HG03066 (cell line): ENCODE data around the gene GUCY1A2.
A peak's percentile ranks its signal among the peaks of the same experiment; 100 is the strongest.

Experiments
- ATAC-seq: cut with Tn5 transposase; IDR thresholded peaks from one replicate; pipeline ENCODE4 v1.9.1; 2021; ENCODE audit warnings: low read depth; ENCODE audit not compliant: unreplicated experiment

GUCY1A2 gene

DNA sequence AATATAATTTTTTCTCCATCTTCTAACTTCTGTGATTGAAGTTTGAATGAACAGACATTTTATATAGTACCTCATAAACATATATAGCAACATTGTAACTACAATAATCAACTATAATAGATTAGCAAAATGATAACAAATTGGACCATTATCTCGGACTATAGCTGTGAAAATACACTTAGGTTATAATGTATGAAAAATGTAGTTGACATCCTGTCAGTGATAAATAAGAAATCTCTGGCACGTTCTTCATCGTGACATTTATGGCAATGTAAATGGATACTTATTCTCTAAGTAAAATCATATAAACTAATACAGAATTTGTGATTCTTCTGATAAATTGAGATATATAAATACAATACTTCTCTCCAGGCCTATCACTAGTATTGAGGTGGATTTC, 333.3 kb downstream of the GUCY1A2 start:
- ATAC-seq: no peak

- ATAC-seq: peak; percentile 64
Observed at GRCh38 chr11:106683435-106683834, 334.8 kb downstream of the GUCY1A2 start.

- no peak for ATAC-seq
Observed at GRCh38 chr11:106681435-106681834, 336.8 kb downstream of the GUCY1A2 start.

GRCh38 chr11:106679581-106679980, 338.7 kb downstream of the GUCY1A2 start:
- no peak for ATAC-seq

DNA sequence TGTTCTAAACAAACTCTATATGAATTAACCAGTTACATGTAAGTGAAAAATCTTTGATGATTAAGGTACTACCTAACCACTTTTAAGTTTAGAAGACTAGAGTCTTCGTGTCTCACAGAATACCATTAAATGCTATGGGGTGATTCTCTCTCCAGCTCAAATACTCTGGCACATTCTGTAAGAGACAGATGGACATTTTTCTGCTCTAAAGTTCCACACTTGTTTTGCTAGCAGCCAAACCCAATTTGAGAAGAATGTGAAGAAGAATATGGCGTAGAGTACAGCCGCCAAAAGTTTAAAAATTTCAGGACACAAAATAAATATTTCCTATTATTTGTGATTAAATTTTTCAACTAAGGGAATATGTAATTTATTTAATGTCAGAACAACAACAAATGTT, 339.1 kb downstream of the GUCY1A2 start:
- ATAC-seq: no peak

DNA sequence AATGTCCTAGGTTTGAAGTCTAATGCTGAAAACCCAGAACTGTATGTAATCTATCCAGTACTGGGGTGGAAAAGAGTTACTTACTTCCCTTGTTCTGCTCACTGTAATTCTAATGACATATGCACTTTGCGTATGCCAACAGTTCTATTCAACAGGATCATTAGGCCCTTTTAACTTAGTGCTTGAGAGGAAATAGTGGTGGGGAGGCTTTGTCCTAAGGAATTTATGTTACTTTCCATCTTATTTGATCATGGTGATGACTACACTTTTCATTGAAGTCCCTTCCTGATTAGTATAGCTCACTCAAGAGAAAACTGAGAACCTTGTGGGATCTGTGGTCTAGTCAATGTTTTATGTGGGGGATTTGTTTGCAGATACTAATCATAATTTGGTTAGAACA, 348.2 kb downstream of the GUCY1A2 start:
- no peak for ATAC-seq

GRCh38 chr11:106668147-106668546, 350.1 kb downstream of the GUCY1A2 start:
- ATAC-seq: no peak

- no peak for ATAC-seq
Observed at GRCh38 chr11:106656646-106657045, 361.6 kb downstream of the GUCY1A2 start.

- no peak for ATAC-seq
Observed at GRCh38 chr11:106644824-106645223, 373.5 kb downstream of the GUCY1A2 start.

- no peak for ATAC-seq
Observed at GRCh38 chr11:106642331-106642730, 375.9 kb downstream of the GUCY1A2 start.

- ATAC-seq: no peak
Observed at GRCh38 chr11:106632283-106632682, 386.0 kb downstream of the GUCY1A2 start.

DNA sequence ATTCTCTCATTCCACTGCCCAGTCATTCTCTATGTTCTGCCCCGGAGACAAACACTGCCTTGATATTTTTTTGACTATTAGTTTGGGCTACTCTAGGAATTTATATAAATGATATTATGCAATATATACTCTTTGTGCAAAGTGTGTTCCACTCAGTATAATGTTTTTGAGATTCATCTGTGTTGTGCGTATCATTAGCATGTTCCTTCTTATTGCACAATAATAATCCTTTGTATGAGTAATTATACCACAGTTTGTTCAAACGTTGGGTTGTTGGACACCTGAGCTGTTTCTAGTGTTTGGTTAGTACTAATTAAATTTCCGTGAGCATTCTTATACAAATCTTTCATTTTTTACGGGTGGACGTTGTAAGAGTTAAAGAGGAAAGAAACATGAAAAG, 390.6 kb downstream of the GUCY1A2 start:
- no peak for ATAC-seq

GRCh38 chr11:106625566-106625965, 392.7 kb downstream of the GUCY1A2 start:
- ATAC-seq: no peak

- no peak for ATAC-seq
Observed at GRCh38 chr11:106624377-106624776, 393.9 kb downstream of the GUCY1A2 start.
